Tracheal epithelial cell (primary cell): ENCODE results near the gene ATL2. TPM values are rescaled to one million over a fixed set of nuclear protein-coding genes. Genes with fewer than 3 reads are reported as not detected.

Source experiments
- total RNA-seq: library from RNA; depleted of rRNA; stranded (reverse); fragments of >200 nt; gene quantifications from 2 replicates; pipeline ENCODE4 v1.2.1, GENCODE V29; 2014

ATL2 gene
- 197 and 223 TPM in 2 replicates for total RNA-seq

GRCh38 chr2:38377050-38377828, at the start of gene ATL2:
TSS of gene ATL2 (minus strand) at chr2:38377273. CDS start at chr2:38377260, 13 bp downstream.

Other genes starting within 250 kb of the ATL2 start
- 19.0 and 29.4 TPM in 2 replicates for gene HNRNPLL, start 225.7 kb upstream of the ATL2 start, total RNA-seq